GM13977 (cell line): ENCODE measurements around the gene HCFC2.

ENCODE experiments used
- DNase-seq: peaks from one replicate; pipeline ENCODE4 v3.0.0; 2012; ENCODE audit warnings: low spot score
- CTCF ChIP-seq: IDR thresholded peaks from 2 replicates; pipeline ENCODE4 v1.5.1; 2012; ENCODE audit warnings: mild to moderate bottlenecking, control low read depth; ENCODE audit not compliant: insufficient read depth; ENCODE audit errors: extremely low read depth, missing control alignments
- in situ Hi-C: fragments of 300-500 bp; cut with MboI; formaldehyde crosslinking; loops from one replicate; pipeline ENCODE4 v1.12.0; 2022; ENCODE audit warnings: low sequenced_read_pairs, low pct_unique_long_range_greater_than_20kb, mixed read lengths, inconsistent platforms; ENCODE audit not compliant: unreplicated experiment

The HCFC2 gene

GRCh38 chr12:104154286-104154685 lies 90.0 kb downstream of the HCFC2 start:
- DNase-seq = no peak
- no peak for TF ChIP-seq CTCF
- in situ Hi-C loops = no loop called here

- no peak for DNase-seq
- in situ Hi-C loops = no loop called here
- TF ChIP-seq CTCF = no peak
Observed at GRCh38 chr12:104154806-104155205, 90.5 kb downstream of the HCFC2 start.
